ENCODE data around the gene MTOR.
"Not testable (repeated sequence)": the region's sequence is repeated elsewhere in the genome, so short reads cannot be mapped to it uniquely, and the experiment has no call there.

Gene MTOR

GRCh38 chr1:11169202-11169601, 93.1 kb downstream of the MTOR start:
- peaks cover 0 to 11% (median 9%) of the 10 kb centered on the region in 11 experiments; a peak in 11 of 22 replicates for H3K9me3 ChIP-seq (replicated peaks in 1 of 11)
- H3K36me3 ChIP-seq = peaks cover 16 to 66% (median 49%) of the 10 kb centered on the region in 11 experiments
- H4K20me1 ChIP-seq = peaks cover 0 to 17% (median 5%) of the 10 kb centered on the region in 11 experiments; a peak in 10 of 22 replicates
- no peak overlapping the region for H3K4me2 ChIP-seq
- no peak overlapping the region for H3K27ac ChIP-seq
- H3K9ac ChIP-seq = no peak overlapping the region
- no peaks in the 10 kb centered on the region for H3K4me1 ChIP-seq
- no peak overlapping the region for H3K4me3 ChIP-seq
- TF ChIP-seq Cebpa-rat (IDR thresholded peaks at IDR 0.05) = no peak
- H3K27me3 ChIP-seq = no peaks in the 10 kb centered on the region

- Histone ChIP-seq H4K20me1 (peaks cover 0 to 14% (median 5%) of the 10 kb centered on the region in 11 experiments; a peak in 7 of 22 replicates), H3K27ac (no peak overlapping the region), H3K9ac (no peak overlapping the region), H3K4me2 (no peak overlapping the region), H3K27me3 (no peaks in the 10 kb centered on the region), H3K4me1 (no peaks in the 10 kb centered on the region), H3K9me3 (replicated peaks in 1 of 11) (peaks cover 0 to 11% (median 9%) of the 10 kb centered on the region in 11 experiments; a peak in 11 of 22 replicates), H3K4me3 (no peak overlapping the region), H3K36me3 (peaks cover 14 to 65% (median 49%) of the 10 kb centered on the region in 11 experiments)
- no peak for TF ChIP-seq Cebpa-rat (IDR thresholded peaks at IDR 0.05)
These were observed 93.6 kb downstream of the MTOR start for GRCh38 chr1:11168731-11169130.

- H3K36me3 ChIP-seq = peaks cover 15 to 56% (median 34%) of the 10 kb centered on the region in 11 experiments
- not testable (repeated sequence) for H3K4me3 ChIP-seq, H3K4me1 ChIP-seq, H3K27ac ChIP-seq, H3K9ac ChIP-seq, H3K27me3 ChIP-seq, H3K4me2 ChIP-seq
- H4K20me1 ChIP-seq = peaks cover 0 to 12% (median 5%) of the 10 kb centered on the region in 11 experiments; a peak in 6 of 22 replicates
- H3K9me3 ChIP-seq (replicated peaks in 1 of 11) = peaks cover 0 to 11% (median 9%) of the 10 kb centered on the region in 11 experiments; a peak in 11 of 22 replicates
These were observed 95.6 kb downstream of the MTOR start for GRCh38 chr1:11166744-11167143.

- peaks cover 0 to 17% (median 0%) of the 10 kb centered on the region in 11 experiments; a peak in 4 of 22 replicates for H4K20me1 ChIP-seq
- peaks cover 0 to 11% (median 9%) of the 10 kb centered on the region in 11 experiments; a peak in 11 of 22 replicates for H3K9me3 ChIP-seq (replicated peaks in 1 of 11)
- not testable (repeated sequence) for H3K27ac ChIP-seq, H3K4me2 ChIP-seq, H3K27me3 ChIP-seq, H3K9ac ChIP-seq, H3K4me3 ChIP-seq
- peaks cover 0 to 20% (median 7%) of the 10 kb centered on the region in 10 experiments; a peak in 9 of 20 replicates for H3K4me1 ChIP-seq
- H3K36me3 ChIP-seq = peaks cover 30 to 52% (median 37%) of the 10 kb centered on the region in 11 experiments
These were observed 99.6 kb downstream of the MTOR start for GRCh38 chr1:11162752-11163151.

- no peak for TF ChIP-seq Cebpa-rat (IDR thresholded peaks at IDR 0.05)
- H3K4me1 ChIP-seq = peaks cover 0 to 31% (median 11%) of the 10 kb centered on the region in 10 experiments; a peak in 11 of 20 replicates
- H3K4me3 ChIP-seq = no peak overlapping the region
- H3K27me3 ChIP-seq = no peaks in the 10 kb centered on the region
- peak overlapping the region in 1 of 11 experiments; percentile 10; a peak in 2 of 22 replicates for H3K9ac ChIP-seq
- H4K20me1 ChIP-seq = peaks cover 0 to 24% (median 0%) of the 10 kb centered on the region in 11 experiments; a peak in 5 of 22 replicates
- peak overlapping the region in 3 of 11 experiments; percentile 41 to 57 (median 55); a peak in 5 of 22 replicates for H3K4me2 ChIP-seq
- H3K9me3 ChIP-seq (replicated peaks in 1 of 11) = no peaks in the 10 kb centered on the region
- H3K36me3 ChIP-seq = peaks cover 55 to 79% (median 59%) of the 10 kb centered on the region in 11 experiments
- H3K27ac ChIP-seq = peak overlapping the region in 3 of 11 experiments; percentile 4 to 43 (median 8); a peak in 3 of 22 replicates
These were observed 103.5 kb downstream of the MTOR start for GRCh38 chr1:11158720-11159321.

- Histone ChIP-seq H3K4me3 (no peak overlapping the region), H4K20me1 (peaks cover 0 to 24% (median 0%) of the 10 kb centered on the region in 11 experiments; a peak in 5 of 22 replicates), H3K4me1 (peaks cover 0 to 31% (median 11%) of the 10 kb centered on the region in 10 experiments; a peak in 11 of 20 replicates), H3K4me2 (peak overlapping the region in 3 of 11 experiments; percentile 41 to 57 (median 55); a peak in 5 of 22 replicates), H3K27ac (peak overlapping the region in 3 of 11 experiments; percentile 4 to 43 (median 8); a peak in 4 of 22 replicates), H3K9ac (peak overlapping the region in 2 of 11 experiments; percentile 9 to 10; a peak in 1 of 22 replicates), H3K36me3 (peaks cover 60 to 85% (median 64%) of the 10 kb centered on the region in 11 experiments), H3K27me3 (no peaks in the 10 kb centered on the region), H3K9me3 (replicated peaks in 1 of 11) (no peaks in the 10 kb centered on the region)
- TF ChIP-seq Cebpa-rat (IDR thresholded peaks at IDR 0.05) = no peak
These were observed 104.1 kb downstream of the MTOR start for GRCh38 chr1:11158291-11158690.

GRCh38 chr1:11157867-11158266, 104.5 kb downstream of the MTOR start:
- peak overlapping the region in 2 of 11 experiments; percentile 9 to 10; a peak in 1 of 22 replicates for H3K9ac ChIP-seq
- peak overlapping the region in 3 of 11 experiments; percentile 4 to 43 (median 8); a peak in 3 of 22 replicates for H3K27ac ChIP-seq
- peak overlapping the region in 3 of 11 experiments; percentile 41 to 57 (median 55); a peak in 5 of 22 replicates for H3K4me2 ChIP-seq
- H3K9me3 ChIP-seq (replicated peaks in 1 of 11) = no peaks in the 10 kb centered on the region
- peaks cover 0 to 31% (median 11%) of the 10 kb centered on the region in 10 experiments; a peak in 11 of 20 replicates for H3K4me1 ChIP-seq
- H4K20me1 ChIP-seq = peaks cover 0 to 24% (median 0%) of the 10 kb centered on the region in 11 experiments; a peak in 5 of 22 replicates
- H3K27me3 ChIP-seq = no peaks in the 10 kb centered on the region
- H3K36me3 ChIP-seq = peaks cover 64 to 89% (median 69%) of the 10 kb centered on the region in 11 experiments
- TF ChIP-seq Cebpa-rat (IDR thresholded peaks at IDR 0.05) = no peak
- H3K4me3 ChIP-seq = no peak overlapping the region

- H3K9ac ChIP-seq = no peak overlapping the region
- no peak overlapping the region for H3K4me3 ChIP-seq
- peaks cover 69 to 94% (median 73%) of the 10 kb centered on the region in 11 experiments for H3K36me3 ChIP-seq
- H3K4me1 ChIP-seq = peaks cover 0 to 31% (median 11%) of the 10 kb centered on the region in 10 experiments; a peak in 11 of 20 replicates
- no peak for TF ChIP-seq Cebpa-rat (IDR thresholded peaks at IDR 0.05)
- H3K9me3 ChIP-seq (replicated peaks in 1 of 11) = no peaks in the 10 kb centered on the region
- no peak overlapping the region; a peak in 1 of 22 replicates for H3K27ac ChIP-seq
- no peaks in the 10 kb centered on the region for H3K27me3 ChIP-seq
- peaks cover 0 to 24% (median 0%) of the 10 kb centered on the region in 11 experiments; a peak in 5 of 22 replicates for H4K20me1 ChIP-seq
- H3K4me2 ChIP-seq = peak overlapping the region in 3 of 11 experiments; percentile 13 to 55 (median 41); a peak in 4 of 22 replicates
These were observed 105.0 kb downstream of the MTOR start for GRCh38 chr1:11157394-11157793.

GRCh38 chr1:11156963-11157362, 105.4 kb downstream of the MTOR start:
- Histone ChIP-seq H3K4me2 (peak overlapping the region in 1 of 11 experiments; percentile 41; a peak in 1 of 22 replicates), H3K27ac (no peak overlapping the region), H3K4me3 (no peak overlapping the region), H3K36me3 (peaks cover 73 to 98% (median 78%) of the 10 kb centered on the region in 11 experiments), H3K9ac (no peak overlapping the region), H3K4me1 (peaks cover 0 to 31% (median 11%) of the 10 kb centered on the region in 10 experiments; a peak in 11 of 20 replicates), H4K20me1 (peaks cover 0 to 24% (median 0%) of the 10 kb centered on the region in 11 experiments; a peak in 5 of 22 replicates), H3K9me3 (replicated peaks in 1 of 11) (no peaks in the 10 kb centered on the region), H3K27me3 (no peaks in the 10 kb centered on the region)
- no peak for TF ChIP-seq Cebpa-rat (IDR thresholded peaks at IDR 0.05)

Data from BLaER1 treated with 17β-estradiol and CSF1 and Interleukin-3, amounts not matched to agents 10 nM and 100 nM (cell line).